ENCODE results near the gene DHPS. TPM values are rescaled to one million over a fixed set of nuclear protein-coding genes. Genes with fewer than 3 reads are reported as not detected.
"Not testable (repeated sequence)": the region's sequence is repeated elsewhere in the genome, so short reads cannot be mapped to it uniquely, and the experiment has no call there.

DHPS gene
- total RNA-seq, 1 donor from 2014 or later, result 49.0 TPM

GRCh38 chr19:12680034-12680433, 1.6 kb downstream of the DHPS start:
- no peak for DNase-seq (ENCODE audit: low spot score)
- intact Hi-C loops (cut with DNase I), result loop anchor here (5.0 kb wide), 1 partner anchor 122 kb away; the partner anchor contains the start of genes PRDX2 and THSD8

- not testable (repeated sequence) for DNase-seq (ENCODE audit: low spot score)
- intact Hi-C loops (cut with DNase I), result loop anchor here (10.0 kb wide), 1 partner anchor 167 kb away; no protein-coding TSS in a partner anchor
Measured at GRCh38 chr19:12678039-12678438, 3.6 kb downstream of the DHPS start.

- intact Hi-C loops (cut with DNase I), result loop anchor here (10.0 kb wide), 1 partner anchor 168 kb away; no protein-coding TSS in a partner anchor
- DNase-seq (ENCODE audit: low spot score), result no peak
Measured at GRCh38 chr19:12676928-12677327, 4.8 kb downstream of the DHPS start.

- intact Hi-C loops (cut with DNase I), result loop anchor here (10.0 kb wide), 1 partner anchor 168 kb away; no protein-coding TSS in a partner anchor
- DNase-seq (ENCODE audit: low spot score), result peak; percentile 92
Measured at GRCh38 chr19:12676384-12676792, 5.3 kb downstream of the DHPS start.

GRCh38 chr19:12675940-12676339, 5.7 kb downstream of the DHPS start:
- intact Hi-C loops (cut with DNase I), result loop anchor here (10.0 kb wide), 1 partner anchor 169 kb away; no protein-coding TSS in a partner anchor
- DNase-seq (ENCODE audit: low spot score), result no peak

- no peak for DNase-seq (ENCODE audit: low spot score)
- intact Hi-C loops (cut with DNase I), result loop anchor here (10.0 kb wide), 1 partner anchor 169 kb away; no protein-coding TSS in a partner anchor
Measured at GRCh38 chr19:12675399-12675798, 6.3 kb downstream of the DHPS start.

- intact Hi-C loops (cut with DNase I), result loop anchor here (10.0 kb wide), 1 partner anchor 172 kb away; no protein-coding TSS in a partner anchor
- no peak for DNase-seq (ENCODE audit: low spot score)
Measured at GRCh38 chr19:12672744-12673143, 8.9 kb downstream of the DHPS start.

GRCh38 chr19:12670159-12670928, 11.3 kb downstream of the DHPS start:
- intact Hi-C loops (cut with DNase I), result loop anchor here (10.0 kb wide), 1 partner anchor 174 kb away; no protein-coding TSS in a partner anchor
- no peak for DNase-seq (ENCODE audit: low spot score)

- intact Hi-C loops (cut with DNase I), result loop anchor here (1.0 to 10.0 kb wide), 3 partner anchors 12 to 175 kb away; partner anchors contain the start of gene DHPS
- DNase-seq (ENCODE audit: low spot score), result peak; percentile 93
Measured at GRCh38 chr19:12669270-12670158, 12.2 kb downstream of the DHPS start.

- intact Hi-C loops (cut with DNase I), result loop anchor here (1.0 to 5.0 kb wide), 2 partner anchors 12 to 107 kb away; partner anchors contain the start of gene DHPS
- DNase-seq (ENCODE audit: low spot score), result no peak
Measured at GRCh38 chr19:12668932-12669269, 12.8 kb downstream of the DHPS start.

GRCh38 chr19:12668346-12668745, 13.3 kb downstream of the DHPS start:
- no peak for DNase-seq (ENCODE audit: low spot score)
- intact Hi-C loops (cut with DNase I), result loop anchor here (5.0 kb wide), 1 partner anchor 106 kb away; no protein-coding TSS in a partner anchor

GRCh38 chr19:12667731-12668302, 13.9 kb downstream of the DHPS start:
- no peak for DNase-seq (ENCODE audit: low spot score)
- intact Hi-C loops (cut with DNase I), result loop anchor here (5.0 kb wide), 1 partner anchor 106 kb away; no protein-coding TSS in a partner anchor

- DNase-seq (ENCODE audit: low spot score), result peak; percentile 90
- intact Hi-C loops (cut with DNase I), result loop anchor here (5.0 kb wide), 1 partner anchor 104 kb away; no protein-coding TSS in a partner anchor
Measured at GRCh38 chr19:12666265-12667048, 15.2 kb downstream of the DHPS start, which contains the start of the genes MAN2B1 and WDR83. TSS of gene MAN2B1 (minus strand) at chr19:12666742. CDS start at chr19:12666701, 41 bp downstream. TSS of gene WDR83 (plus strand) at chr19:12666807. CDS start at chr19:12669791, 2,984 bp downstream.

GRCh38 chr19:12665671-12666264, 15.9 kb downstream of the DHPS start:
- intact Hi-C loops (cut with DNase I), result loop anchor here (5.0 kb wide), 1 partner anchor 103 kb away; no protein-coding TSS in a partner anchor
- DNase-seq (ENCODE audit: low spot score), result no peak

GRCh38 chr19:12665281-12665573, 16.5 kb downstream of the DHPS start:
- intact Hi-C loops (cut with DNase I), result loop anchor here (5.0 kb wide), 1 partner anchor 103 kb away; no protein-coding TSS in a partner anchor

GRCh38 chr19:12664406-12665280, 17.0 kb downstream of the DHPS start:
- DNase-seq (ENCODE audit: low spot score), result no peak
- intact Hi-C loops (cut with DNase I), result loop anchor here (5.0 kb wide), 1 partner anchor 102 kb away; no protein-coding TSS in a partner anchor

More at GRCh38 chr19:12665281-12665573, 16.5 kb downstream of the DHPS start:
- peak; percentile 92 for DNase-seq (ENCODE audit: low spot score)

- DNase-seq (ENCODE audit: low spot score), result no peak
- intact Hi-C loops (cut with DNase I), result no loop called here
Measured at GRCh38 chr19:12660980-12661379, 20.7 kb downstream of the DHPS start.

Measured in cardiac septum (tissue), 1 donor.